Measurements from ENCODE around the gene ATRX. TPM values are rescaled to one million over a fixed set of nuclear protein-coding genes. Genes with fewer than 3 reads are reported as not detected.

ATRX gene
- total and polyA plus RNA-seq, 10 of the 15 experiments (the other 5 are each of a cell fraction or from before 2014, with no cell fraction given): 19.4 to 73.8 (median 45.2) TPM

DNA sequence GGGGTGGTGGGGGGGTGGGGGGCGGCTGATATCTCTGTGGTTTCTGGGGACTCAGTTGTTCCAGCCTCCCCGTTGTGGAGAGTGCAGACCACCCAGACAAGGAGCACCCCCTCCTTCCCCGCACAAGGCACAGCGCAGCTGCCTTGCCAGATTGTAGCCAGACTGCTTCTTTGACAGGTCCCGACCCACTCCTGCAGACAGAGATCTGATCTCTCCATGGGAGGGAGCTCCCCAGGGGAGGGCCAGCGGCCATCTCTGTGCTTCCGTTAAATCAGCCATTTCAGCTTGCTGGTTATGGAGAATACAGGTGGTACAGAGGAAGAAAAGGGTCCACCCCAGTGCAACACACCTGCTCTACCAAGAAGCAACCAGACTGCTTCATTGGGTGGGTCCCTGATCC, 258.0 kb downstream of the ATRX start (continued):
- TF ChIP-seq NR2C2 (IDR thresholded peaks at IDR 0.05; ENCODE audit: borderline replicate concordance, control insufficient read depth, insufficient read length, low read depth): no peak

- in situ Hi-C loops (cut with MboI): no loop called here
- no peak for ATAC-seq
Observed at GRCh38 chrX:77527233-77528001, 258.6 kb downstream of the ATRX start.

GRCh38 chrX:77519765-77520164, 266.3 kb downstream of the ATRX start:
- H3K4me3 ChIP-seq: no peak overlapping the region
- H2AFZ ChIP-seq (ENCODE audit: control insufficient read depth, low read depth, low read length): no peak overlapping the region
- 58% methylated on average over 1 of the region's 1 CpG for WGBS (ENCODE audit: insufficient coverage, insufficient replicate concordance, low lambda C conversion rate, missing lambda C conversion rate)
- FAIRE-seq (no peak), ATAC-seq (no peak), DNase-seq (ENCODE audit: low read depth, low spot score) (no peak)
- POLR2A ChIA-PET: no interaction called here
- no peak overlapping the region for H3K4me2 ChIP-seq (ENCODE audit: control insufficient read depth, insufficient read depth)
- intact Hi-C loops (cut with micrococcal nuclease; ENCODE audit: unreplicated experiment): no loop called here
- no peaks in the 10 kb centered on the region for H3K79me2 ChIP-seq (ENCODE audit: control insufficient read depth, insufficient read depth, low read length)
- no TSS peak for BruUV-seq (replicated peaks)
- no peaks in the 10 kb centered on the region for H3K36me3 ChIP-seq (ENCODE audit: control insufficient read depth in 2 of 2, insufficient read depth in 2 of 2, low read length in 1 of 2)
- no peaks in the 10 kb centered on the region; the same call in 1 of the 3 replicates for H3K9me3 ChIP-seq (replicated peaks; ENCODE audit: control insufficient read depth, insufficient read depth, low read length)
- SMC1A ChIA-PET (ENCODE audit: uncharacterized antibody, unreplicated experiment): no interaction called here
- in situ Hi-C loops (cut with MboI): no loop called here
- RAD21 ChIA-PET (ENCODE audit: unreplicated experiment): no interaction called here
- H3K9ac ChIP-seq (ENCODE audit: control insufficient read depth, insufficient read depth, low read length): no peak overlapping the region
- no peak overlapping the region for H3K27ac ChIP-seq (ENCODE audit: control insufficient read depth, insufficient read depth)
- no peaks in the 10 kb centered on the region for H3K27me3 ChIP-seq (replicated peaks in 1 of 2; ENCODE audit: control insufficient read depth in 2 of 2, insufficient read depth in 2 of 2, low read length in 1 of 2)
- no peaks in the 10 kb centered on the region for H4K20me1 ChIP-seq (ENCODE audit: control insufficient read depth, insufficient read depth)
- H3K4me1 ChIP-seq (ENCODE audit: control insufficient read depth, insufficient read depth, low read length): no peaks in the 10 kb centered on the region
- CTCF ChIA-PET: no interaction called here
- TF ChIP-seq, protein P1, sequence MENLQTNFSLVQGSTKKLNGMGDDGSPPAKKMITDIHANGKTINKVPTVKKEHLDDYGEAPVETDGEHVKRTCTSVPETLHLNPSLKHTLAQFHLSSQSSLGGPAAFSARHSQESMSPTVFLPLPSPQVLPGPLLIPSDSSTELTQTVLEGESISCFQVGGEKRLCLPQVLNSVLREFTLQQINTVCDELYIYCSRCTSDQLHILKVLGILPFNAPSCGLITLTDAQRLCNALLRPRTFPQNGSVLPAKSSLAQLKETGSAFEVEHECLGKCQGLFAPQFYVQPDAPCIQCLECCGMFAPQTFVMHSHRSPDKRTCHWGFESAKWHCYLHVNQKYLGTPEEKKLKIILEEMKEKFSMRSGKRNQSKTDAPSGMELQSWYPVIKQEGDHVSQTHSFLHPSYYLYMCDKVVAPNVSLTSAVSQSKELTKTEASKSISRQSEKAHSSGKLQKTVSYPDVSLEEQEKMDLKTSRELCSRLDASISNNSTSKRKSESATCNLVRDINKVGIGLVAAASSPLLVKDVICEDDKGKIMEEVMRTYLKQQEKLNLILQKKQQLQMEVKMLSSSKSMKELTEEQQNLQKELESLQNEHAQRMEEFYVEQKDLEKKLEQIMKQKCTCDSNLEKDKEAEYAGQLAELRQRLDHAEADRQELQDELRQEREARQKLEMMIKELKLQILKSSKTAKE (IDR thresholded peaks at IDR 0.05; ENCODE audit: low read depth, poor library complexity, severe bottlenecking): no peak
- TF ChIP-seq CHD2 (IDR thresholded peaks at IDR 0.05; ENCODE audit: borderline replicate concordance, low read depth, low read length) (no peak), ZNF384 (IDR thresholded peaks at IDR 0.05; ENCODE audit: borderline replicate concordance, low read depth, low read length) (no peak), MYB (IDR thresholded peaks at IDR 0.05; ENCODE audit: borderline replicate concordance, low read depth, low read length) (no peak), SREBF2 (IDR thresholded peaks at IDR 0.05; ENCODE audit: low read length) (no peak), NBN (IDR thresholded peaks at IDR 0.05) (no peak), RFX5 (IDR thresholded peaks at IDR 0.05; ENCODE audit: low read depth, low read length) (no peak), BMI1 (IDR thresholded peaks at IDR 0.05; ENCODE audit: borderline replicate concordance) (no peak)
- TF ChIP-seq, protein P2, sequence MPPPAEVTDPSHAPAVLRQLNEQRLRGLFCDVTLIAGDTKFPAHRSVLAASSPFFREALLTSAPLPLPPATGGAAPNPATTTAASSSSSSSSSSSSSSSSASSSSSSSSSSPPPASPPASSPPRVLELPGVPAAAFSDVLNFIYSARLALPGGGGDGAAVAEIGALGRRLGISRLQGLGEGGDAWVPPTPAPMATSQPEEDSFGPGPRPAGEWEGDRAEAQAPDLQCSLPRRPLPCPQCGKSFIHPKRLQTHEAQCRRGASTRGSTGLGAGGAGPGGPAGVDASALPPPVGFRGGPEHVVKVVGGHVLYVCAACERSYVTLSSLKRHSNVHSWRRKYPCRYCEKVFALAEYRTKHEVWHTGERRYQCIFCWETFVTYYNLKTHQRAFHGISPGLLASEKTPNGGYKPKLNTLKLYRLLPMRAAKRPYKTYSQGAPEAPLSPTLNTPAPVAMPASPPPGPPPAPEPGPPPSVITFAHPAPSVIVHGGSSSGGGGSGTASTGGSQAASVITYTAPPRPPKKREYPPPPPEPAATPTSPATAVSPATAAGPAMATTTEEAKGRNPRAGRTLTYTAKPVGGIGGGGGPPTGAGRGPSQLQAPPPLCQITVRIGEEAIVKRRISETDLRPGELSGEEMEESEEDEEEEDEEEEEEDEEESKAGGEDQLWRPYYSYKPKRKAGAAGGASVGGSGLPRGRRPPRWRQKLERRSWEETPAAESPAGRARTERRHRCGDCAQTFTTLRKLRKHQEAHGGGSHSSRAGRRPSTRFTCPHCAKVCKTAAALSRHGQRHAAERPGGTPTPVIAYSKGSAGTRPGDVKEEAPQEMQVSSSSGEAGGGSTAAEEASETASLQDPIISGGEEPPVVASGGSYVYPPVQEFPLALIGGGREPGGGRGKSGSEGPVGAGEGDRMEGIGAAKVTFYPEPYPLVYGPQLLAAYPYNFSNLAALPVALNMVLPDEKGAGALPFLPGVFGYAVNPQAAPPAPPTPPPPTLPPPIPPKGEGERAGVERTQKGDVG (CRISPR knock-in tag; IDR thresholded peaks at IDR 0.05): no peak

More at GRCh38 chrX:77527233-77528001, 258.6 kb downstream of the ATRX start:
- no peaks in the 10 kb centered on the region for H3K36me3 ChIP-seq (ENCODE audit: control insufficient read depth in 2 of 2, insufficient read depth in 2 of 2, low read length in 1 of 2)
- H3K4me3 ChIP-seq: no peak overlapping the region
- H3K9ac ChIP-seq (ENCODE audit: control insufficient read depth, insufficient read depth, low read length): no peak overlapping the region
- no peaks in the 10 kb centered on the region for H3K27me3 ChIP-seq (replicated peaks in 1 of 2; ENCODE audit: control insufficient read depth in 2 of 2, insufficient read depth in 2 of 2, low read length in 1 of 2)
- RAD21 ChIA-PET (ENCODE audit: unreplicated experiment): no interaction called here
- H3K27ac ChIP-seq (ENCODE audit: control insufficient read depth, insufficient read depth): no peak overlapping the region
- no peak for FAIRE-seq
- H3K79me2 ChIP-seq (ENCODE audit: control insufficient read depth, insufficient read depth, low read length): no peaks in the 10 kb centered on the region
- SMC1A ChIA-PET (ENCODE audit: uncharacterized antibody, unreplicated experiment): no interaction called here
- H4K20me1 ChIP-seq (ENCODE audit: control insufficient read depth, insufficient read depth): no peaks in the 10 kb centered on the region; the same call in 1 of the 2 replicates
- H2AFZ ChIP-seq (ENCODE audit: control insufficient read depth, low read depth, low read length): no peak overlapping the region
- H3K9me3 ChIP-seq (replicated peaks; ENCODE audit: control insufficient read depth, insufficient read depth, low read length): no peaks in the 10 kb centered on the region; the same call in 2 of the 3 replicates
- POLR2A ChIA-PET: no interaction called here
- DNase-seq (ENCODE audit: low read depth, low spot score): no peak
- BruUV-seq (replicated peaks): no TSS peak
- no peak overlapping the region for H3K4me2 ChIP-seq (ENCODE audit: control insufficient read depth, insufficient read depth)
- no peak for TF ChIP-seq NBN (IDR thresholded peaks at IDR 0.05)
- intact Hi-C loops (cut with micrococcal nuclease; ENCODE audit: unreplicated experiment): no loop called here
- WGBS (ENCODE audit: insufficient coverage, insufficient replicate concordance, low lambda C conversion rate, missing lambda C conversion rate): 65% methylated on average over 18 of the region's 18 CpGs
- H3K4me1 ChIP-seq (ENCODE audit: control insufficient read depth, insufficient read depth, low read length): no peaks in the 10 kb centered on the region
- CTCF ChIA-PET: no interaction called here
